SK-N-SH treated with all-trans-retinoic acid at 6 μM for 48 hours (cell line): ENCODE results near the gene SETD1A.

Source experiments
- BACH2 ChIP-seq: fragments of 250-450 bp; sonication (Bioruptor Pico); IDR thresholded peaks from 2 replicates; pipeline ENCODE4 v1.9.0; 2021; ENCODE audit warnings: mild to moderate bottlenecking, borderline replicate concordance
- ISL1 ChIP-seq: fragments of 250-450 bp; sonication (Bioruptor Pico); IDR thresholded peaks from 2 replicates; pipeline ENCODE4 v2.1.2; 2022; ENCODE audit warnings: mild to moderate bottlenecking, moderate library complexity
- TSHZ2 ChIP-seq: fragments of 250-450 bp; sonication (Bioruptor Pico); IDR thresholded peaks from 2 replicates; pipeline ENCODE4 v1.5.0; 2020; ENCODE audit warnings: mild to moderate bottlenecking, moderate library complexity
- ZNF565 ChIP-seq: fragments of 450-650 bp; formaldehyde crosslinking; conservative IDR thresholded peaks from 2 replicates; pipeline ENCODE4 v1.5.0; 2020; ENCODE audit warnings: low read depth, mild to moderate bottlenecking, moderate library complexity

GRCh38 chr16:31025339-31025738 is 67.8 kb downstream of the SETD1A start:
- TF ChIP-seq TSHZ2 (CRISPR knock-in tag) (no peak), BACH2 (CRISPR knock-in tag) (no peak), ISL1 (no peak), ZNF565 (no peak)
